Measurements from ENCODE around the gene RIC1.
"Not testable (repeated sequence)": the region's sequence is repeated elsewhere in the genome, so short reads cannot be mapped to it uniquely, and the experiment has no call there.

DNA sequence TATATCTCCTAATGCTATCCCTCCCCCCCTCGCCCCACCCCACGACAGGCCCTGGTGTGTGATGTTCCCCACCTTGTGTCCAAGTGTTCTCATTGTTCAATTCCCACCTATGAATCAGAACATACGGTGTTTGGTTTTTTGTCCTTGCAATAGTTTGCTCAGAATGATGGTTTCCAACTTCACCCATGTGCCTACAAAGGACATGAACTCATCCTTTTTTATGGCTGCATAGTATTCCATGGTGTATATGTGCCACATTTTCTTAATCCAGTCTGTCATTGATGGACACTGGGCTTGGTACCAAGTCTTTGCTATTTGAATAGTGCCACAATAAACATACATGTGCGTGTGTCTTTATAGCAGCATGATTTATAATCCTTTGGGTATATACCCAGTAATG lies 93.8 kb downstream of the RIC1 start:
- not testable (repeated sequence) for TF ChIP-seq POLR2A, CTCF (IDR thresholded peaks at IDR 0.05)

All from heart left ventricle (tissue), 13 donors.